Tibial artery (tissue), 4 donors: ENCODE data around the gene SMYD3.

ENCODE experiments used
- DNase-seq, 2 donors: peaks; one replicate each; pipeline ENCODE4 v3.0.0-alpha.2; 2019
- H3K27ac ChIP-seq, 2 donors: fragments of 200-600 bp; sonication (generic) in 1 of 2; 1 replicate in 1 of 2; 2 replicates in 1 of 2; pipeline ENCODE4 v1.5.1; 2018 to 2019; ENCODE audit warnings: mild to moderate bottlenecking in 1 of 2
- H3K27me3 ChIP-seq, 2 donors: fragments of 200-600 bp; sonication (generic) in 1 of 2; one replicate each; pipeline versions ENCODE4 v1.5.1 to v1.6.0; 2016 to 2019
- H3K36me3 ChIP-seq, 3 donors: fragments of 200-600 bp; sonication (generic) in 2 of 3; one replicate each; pipeline ENCODE4 v1.5.1; 2016 to 2019; ENCODE audit warnings: mild to moderate bottlenecking in 2 of 3
- H3K4me1 ChIP-seq, 4 donors: fragments of 200-600 bp; sonication (generic) in 2 of 4; 1 replicate in 3 of 4; 2 replicates in 1 of 4; pipeline ENCODE4 v1.5.1; 2016 to 2019
- H3K4me3 ChIP-seq, 2 donors: fragments of 200-600 bp; sonication (generic) in 1 of 2; 1 replicate in 1 of 2; 2 replicates in 1 of 2; pipeline ENCODE4 v1.5.1; 2018 to 2019; ENCODE audit warnings: mild to moderate bottlenecking in 2 of 2
- H3K9me3 ChIP-seq, 3 donors: fragments of 200-600 bp; sonication (generic) in 1 of 3; one replicate each; pipeline ENCODE4 v1.5.1; 2016 to 2019
- CTCF ChIP-seq, 2 experiments: fragments of 200-600 bp in 1 of 2; fragments of 450-650 bp in 1 of 2; IDR thresholded peaks; one replicate each; pipeline ENCODE4 v1.5.1; 2017 to 2019; ENCODE audit warnings: antibody characterized with exemption in 2 of 2, mild to moderate bottlenecking in 1 of 2, moderate library complexity in 1 of 2
- intact Hi-C: fragments of 100-400 bp; cut with DNase I; formaldehyde crosslinking; loops from one replicate; pipeline ENCODE4 v1.15.0; 2023; ENCODE audit warnings: low total_unique reads

The SMYD3 gene

GRCh38 chr1:246092136-246092535, 414.9 kb downstream of the SMYD3 start:
- intact Hi-C loops = no loop called here
- H3K4me3 ChIP-seq = no peak overlapping the region
- no peak overlapping the region for H3K27ac ChIP-seq
- no peak for DNase-seq
- no peaks in the 10 kb centered on the region for H3K4me1 ChIP-seq
- H3K36me3 ChIP-seq = no peaks in the 10 kb centered on the region
- no peak for TF ChIP-seq CTCF (IDR thresholded peaks at IDR 0.05)
- H3K9me3 ChIP-seq = no peaks in the 10 kb centered on the region
- H3K27me3 ChIP-seq = no peaks in the 10 kb centered on the region

- Histone ChIP-seq H3K4me1 (no peaks in the 10 kb centered on the region), H3K36me3 (no peaks in the 10 kb centered on the region), H3K27ac (no peak overlapping the region), H3K27me3 (no peaks in the 10 kb centered on the region), H3K4me3 (no peak overlapping the region), H3K9me3 (no peaks in the 10 kb centered on the region)
- no peak for TF ChIP-seq CTCF (IDR thresholded peaks at IDR 0.05)
- no peak for DNase-seq
- intact Hi-C loops = no loop called here
Measured at GRCh38 chr1:246091477-246091876, 415.6 kb downstream of the SMYD3 start.

GRCh38 chr1:246086191-246086590, 420.9 kb downstream of the SMYD3 start:
- Histone ChIP-seq H3K27me3 (no peaks in the 10 kb centered on the region), H3K36me3 (no peaks in the 10 kb centered on the region), H3K27ac (no peak overlapping the region), H3K4me1 (no peaks in the 10 kb centered on the region), H3K4me3 (no peak overlapping the region), H3K9me3 (no peaks in the 10 kb centered on the region)
- no peak for TF ChIP-seq CTCF (IDR thresholded peaks at IDR 0.05)
- DNase-seq = no peak
- intact Hi-C loops = no loop called here

GRCh38 chr1:246083416-246083815, 423.7 kb downstream of the SMYD3 start:
- H3K27ac ChIP-seq = no peak overlapping the region
- H3K9me3 ChIP-seq = no peaks in the 10 kb centered on the region
- no peaks in the 10 kb centered on the region for H3K27me3 ChIP-seq
- no peak for TF ChIP-seq CTCF (IDR thresholded peaks at IDR 0.05)
- no peak overlapping the region for H3K4me3 ChIP-seq
- H3K36me3 ChIP-seq = no peaks in the 10 kb centered on the region
- intact Hi-C loops = no loop called here
- DNase-seq = no peak
- H3K4me1 ChIP-seq = no peaks in the 10 kb centered on the region

- intact Hi-C loops = no loop called here
- no peaks in the 10 kb centered on the region for H3K9me3 ChIP-seq
- DNase-seq = no peak
Measured at GRCh38 chr1:246081856-246082668, 425.0 kb downstream of the SMYD3 start.

More at GRCh38 chr1:246081856-246082668, 425.0 kb downstream of the SMYD3 start:
- H3K4me1 ChIP-seq = no peaks in the 10 kb centered on the region
- no peak overlapping the region for H3K27ac ChIP-seq
- no peaks in the 10 kb centered on the region for H3K27me3 ChIP-seq
- no peaks in the 10 kb centered on the region for H3K36me3 ChIP-seq
- no peak for TF ChIP-seq CTCF (IDR thresholded peaks at IDR 0.05)
- no peak overlapping the region for H3K4me3 ChIP-seq
